H1 (cell line): ENCODE measurements around the gene CIB2. TPM values are rescaled to one million over a fixed set of nuclear protein-coding genes. Genes with fewer than 3 reads are reported as not detected.
A peak's percentile ranks its signal among the peaks of the same experiment; 100 is the strongest.

Experiments used
- BCL11A ChIP-seq, 2 experiments: IDR thresholded peaks; one replicate each; pipeline ENCODE4 v1.6.1; 2011; ENCODE audit warnings: low read depth in 2 of 2, low read length in 2 of 2, mild to moderate bottlenecking in 2 of 2
- CEBPB ChIP-seq: IDR thresholded peaks from 2 replicates; pipeline ENCODE4 v1.6.1; 2012; ENCODE audit warnings: low read depth, low read length
- E2F6 ChIP-seq: IDR thresholded peaks from 2 replicates; pipeline ENCODE4 v1.6.1; 2012; ENCODE audit warnings: inconsistent platforms
- NANOG ChIP-seq: IDR thresholded peaks from 2 replicates; pipeline ENCODE4 v1.6.1; 2011; ENCODE audit warnings: low read length, low read depth, mild to moderate bottlenecking, inconsistent platforms; ENCODE audit not compliant: insufficient read depth, poor library complexity, severe bottlenecking
- SIRT6 ChIP-seq: IDR thresholded peaks from one replicate; pipeline ENCODE4 v1.7.1; 2012; ENCODE audit warnings: low read length, inconsistent platforms
- TCF12 ChIP-seq: IDR thresholded peaks from 2 replicates; pipeline ENCODE4 v1.6.1; 2011; ENCODE audit warnings: low read depth, mild to moderate bottlenecking, low read length
- polyA plus RNA-seq, 7 experiments: library from polyadenylated mRNA; depleted of rRNA in 3 of 7; stranded (reverse) in 5 of 7; unstranded in 2 of 7; fragments of >200 nt in 5 of 7; fragments of 200-250 nt in 2 of 7; gene quantifications; 1 replicate in 5 of 7; 2 replicates in 1 of 7; 4 replicates in 1 of 7; pipeline versions ENCODE4 v1.2.1 to v1.2.3, GENCODE V29; 2011 to 2013; ENCODE audit warnings: missing spikeins in 2 of 7, mixed read lengths in 2 of 7
- total RNA-seq: library from RNA; stranded (reverse); fragmentation: NEBNext Ultra II Directional; extraction: Animal tissue kit (Norgen Biotek cat#: 25700); gene quantifications from 2 replicates; pipeline ENCODE4 v1.2.1, GENCODE V29; 2021

CIB2 gene
- total and polyA plus RNA-seq, 2 of the 8 experiments (the other 6 are each of a cell fraction or from before 2014, with no cell fraction given) = 41.5 to 45.8 TPM

GRCh38 chr15:78131295-78132061 lies at the start of gene CIB2 (continued):
- TF ChIP-seq BCL11A (IDR thresholded peaks at IDR 0.05; ENCODE audit: low read depth in 2 of 2, low read length in 2 of 2) = no peak
- TF ChIP-seq NANOG = no peak
- TF ChIP-seq E2F6 = 0 out of 2 replicates have a peak, but pooled peaks have one; percentile 5
- no peak for TF ChIP-seq TCF12
- no peak for TF ChIP-seq SIRT6
- TF ChIP-seq CEBPB = 0 out of 2 replicates have a peak, but pooled peaks have one; percentile 1
